Uterus (tissue), 4 donors: ENCODE data around the gene UBASH3B. TPM values are rescaled to one million over a fixed set of nuclear protein-coding genes. Genes with fewer than 3 reads are reported as not detected.

ENCODE experiments used
- DNase-seq, 2 donors: peaks; one replicate each; pipeline ENCODE4 v3.0.0-alpha.2; 2019 to 2020
- H3K27ac ChIP-seq, 2 donors: fragments of 200-600 bp; sonication (generic); 1 replicate in 1 of 2; 2 replicates in 1 of 2; pipeline ENCODE4 v1.5.1; 2016 to 2018
- H3K27me3 ChIP-seq, 2 donors: fragments of 200-600 bp; sonication (generic); one replicate each; pipeline ENCODE4 v1.5.1; 2018 to 2019; ENCODE audit warnings: control low read depth in 1 of 2
- H3K36me3 ChIP-seq, 2 donors: fragments of 200-600 bp; sonication (generic); one replicate each; pipeline ENCODE4 v1.5.1; 2019; ENCODE audit warnings: control low read depth in 1 of 2
- H3K4me1 ChIP-seq, 2 donors: fragments of 200-600 bp; sonication (generic); one replicate each; pipeline ENCODE4 v1.5.1; 2018 to 2019; ENCODE audit warnings: control low read depth in 1 of 2
- H3K4me3 ChIP-seq, 2 donors: fragments of 200-600 bp; sonication (generic); 1 replicate in 1 of 2; 2 replicates in 1 of 2; pipeline ENCODE4 v1.5.1; 2018 to 2019; ENCODE audit warnings: mild to moderate bottlenecking in 1 of 2
- H3K9me3 ChIP-seq, 2 donors: fragments of 200-600 bp; sonication (generic); one replicate each; pipeline ENCODE4 v1.5.1; 2019; ENCODE audit warnings: control low read depth in 1 of 2
- CTCF ChIP-seq, 4 experiments: fragments of 200-600 bp in 2 of 4; fragments of 450-650 bp in 2 of 4; sonication (generic) in 2 of 4; IDR thresholded peaks; one replicate each; pipeline ENCODE4 v1.5.1; 2016 to 2019; ENCODE audit warnings: antibody characterized with exemption in 4 of 4, mild to moderate bottlenecking in 2 of 4, moderate library complexity in 1 of 4
- POLR2A ChIP-seq, 2 donors: fragments of 450-650 bp; IDR thresholded peaks; one replicate each; pipeline ENCODE4 v1.6.1; 2016; ENCODE audit warnings: antibody characterized with exemption in 2 of 2, mild to moderate bottlenecking in 1 of 2, moderate library complexity in 1 of 2
- intact Hi-C: fragments of 100-400 bp; cut with DNase I; formaldehyde crosslinking; loops from one replicate; pipeline ENCODE4 v1.15.1; 2023; ENCODE audit warnings: low total_unique reads
- total RNA-seq, 4 donors: library from RNA; depleted of rRNA in 3 of 4; stranded (reverse); fragments of >200 nt in 3 of 4; gene quantifications; one replicate each; pipeline versions ENCODE4 v1.1.0 to v1.2.4, GENCODE V29; 2014 to 2023
- donor health status: DM: yes; HTN: yes; CAD: no.

UBASH3B gene
- total RNA-seq, 4 donors from 2014 or later, result under 0.01 to 5.8 (median 2.0) TPM

- DNase-seq, result no peak
- intact Hi-C loops, result no loop called here
Measured at GRCh38 chr11:122642472-122642922, 13.0 kb upstream of the UBASH3B start.

GRCh38 chr11:122642971-122643370, 12.6 kb upstream of the UBASH3B start:
- Histone ChIP-seq H3K27ac (no peak overlapping the region), H3K4me3 (no peak overlapping the region), H3K27me3 (no peaks in the 10 kb centered on the region), H3K4me1 (no peaks in the 10 kb centered on the region), H3K9me3 (no peaks in the 10 kb centered on the region), H3K36me3 (no peaks in the 10 kb centered on the region)
- no peak for TF ChIP-seq POLR2A (IDR thresholded peaks at IDR 0.05)
- TF ChIP-seq CTCF (IDR thresholded peaks at IDR 0.05), result no peak
- intact Hi-C loops, result no loop called here
- no peak for DNase-seq

More at GRCh38 chr11:122642472-122642922, 13.0 kb upstream of the UBASH3B start:
- Histone ChIP-seq H3K4me3 (no peak overlapping the region), H3K36me3 (no peaks in the 10 kb centered on the region), H3K27ac (no peak overlapping the region), H3K4me1 (no peaks in the 10 kb centered on the region), H3K27me3 (no peaks in the 10 kb centered on the region), H3K9me3 (no peaks in the 10 kb centered on the region)
- no peak for TF ChIP-seq CTCF (IDR thresholded peaks at IDR 0.05)
- TF ChIP-seq POLR2A (IDR thresholded peaks at IDR 0.05), result no peak

GRCh38 chr11:122645847-122646246, 9.7 kb upstream of the UBASH3B start:
- no peak overlapping the region for H3K4me3 ChIP-seq
- no peaks in the 10 kb centered on the region for H3K4me1 ChIP-seq
- no peak for DNase-seq
- H3K27ac ChIP-seq, result no peak overlapping the region
- intact Hi-C loops, result no loop called here
- TF ChIP-seq POLR2A (IDR thresholded peaks at IDR 0.05) (no peak), CTCF (IDR thresholded peaks at IDR 0.05) (no peak)
- H3K36me3 ChIP-seq, result no peaks in the 10 kb centered on the region
- no peaks in the 10 kb centered on the region for H3K9me3 ChIP-seq
- no peaks in the 10 kb centered on the region for H3K27me3 ChIP-seq

- Histone ChIP-seq H3K27me3 (no peaks in the 10 kb centered on the region), H3K9me3 (no peaks in the 10 kb centered on the region), H3K27ac (no peak overlapping the region), H3K36me3 (no peaks in the 10 kb centered on the region), H3K4me3 (no peak overlapping the region), H3K4me1 (no peaks in the 10 kb centered on the region)
- intact Hi-C loops, result no loop called here
- no peak for DNase-seq
- TF ChIP-seq POLR2A (IDR thresholded peaks at IDR 0.05) (no peak), CTCF (IDR thresholded peaks at IDR 0.05) (no peak)
Measured at GRCh38 chr11:122646549-122647340, 8.8 kb upstream of the UBASH3B start.

- Histone ChIP-seq H3K27ac (no peak overlapping the region), H3K27me3 (no peaks in the 10 kb centered on the region), H3K36me3 (no peaks in the 10 kb centered on the region), H3K4me1 (no peaks in the 10 kb centered on the region), H3K9me3 (no peaks in the 10 kb centered on the region), H3K4me3 (no peak overlapping the region)
- no peak for DNase-seq
- intact Hi-C loops, result no loop called here
- no peak for TF ChIP-seq POLR2A (IDR thresholded peaks at IDR 0.05)
- TF ChIP-seq CTCF (IDR thresholded peaks at IDR 0.05), result no peak
Measured at GRCh38 chr11:122647736-122648275, 7.7 kb upstream of the UBASH3B start.
